Endometrial microvascular endothelial cells (primary cell): Measurements from ENCODE around the gene LHFPL6. TPM values are rescaled to one million over a fixed set of nuclear protein-coding genes. Genes with fewer than 3 reads are reported as not detected.

Experiments
- in situ Hi-C: cut with HindIII; loops from 2 replicates; pipeline ENCODE4 v1.10.0; 2017; ENCODE audit warnings: low sequenced_read_pairs, low pct_unique_long_range_greater_than_20kb; ENCODE audit errors: inconsistent ontology term
- total RNA-seq: library from RNA; depleted of rRNA; stranded (reverse); fragments of >200 nt; gene quantifications from one replicate; pipeline ENCODE4 v1.2.3, GENCODE V29; 2015; ENCODE audit errors: inconsistent ontology term

LHFPL6 gene
- total RNA-seq, 1 donor from 2014 or later = 24.9 TPM

DNA sequence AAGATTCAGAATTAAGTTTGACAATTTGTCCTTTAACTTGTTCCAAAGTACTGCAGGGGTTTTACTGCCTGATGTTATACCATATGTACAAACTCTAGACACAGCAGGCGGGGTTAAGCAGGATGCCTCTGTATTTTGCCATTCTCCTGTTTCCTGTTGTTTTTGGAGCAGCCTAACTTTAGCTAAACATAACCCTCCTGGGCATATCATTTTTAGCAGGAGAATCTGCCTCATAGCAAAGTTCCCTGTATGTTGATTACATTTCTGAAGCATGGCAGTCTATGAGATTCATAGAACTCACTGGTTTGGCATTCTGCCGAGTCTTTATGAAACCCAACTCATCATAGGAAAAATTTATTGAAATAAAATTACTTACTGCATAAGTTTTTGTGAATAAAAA lies 5.2 kb downstream of the LHFPL6 start:
- in situ Hi-C loops = no loop called here

DNA sequence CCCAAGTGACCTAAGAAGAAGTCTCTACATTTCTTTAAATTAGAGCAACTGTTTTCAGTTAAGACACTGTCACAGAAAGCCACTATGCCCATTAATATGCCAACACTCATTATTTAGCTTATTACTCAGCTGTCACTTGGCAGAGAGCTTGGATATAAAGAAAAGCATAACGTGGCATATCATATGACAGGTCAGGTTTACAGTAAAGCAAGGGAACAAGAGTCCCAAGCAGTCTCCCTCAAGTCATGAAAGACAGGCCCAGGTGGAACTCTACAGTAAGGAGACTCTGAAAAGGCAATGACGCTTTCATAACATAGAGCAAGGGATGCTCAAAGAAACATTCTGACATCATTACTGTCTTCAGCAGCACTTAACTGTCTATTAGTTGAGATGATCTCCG lies 6.3 kb downstream of the LHFPL6 start:
- in situ Hi-C loops = no loop called here

DNA sequence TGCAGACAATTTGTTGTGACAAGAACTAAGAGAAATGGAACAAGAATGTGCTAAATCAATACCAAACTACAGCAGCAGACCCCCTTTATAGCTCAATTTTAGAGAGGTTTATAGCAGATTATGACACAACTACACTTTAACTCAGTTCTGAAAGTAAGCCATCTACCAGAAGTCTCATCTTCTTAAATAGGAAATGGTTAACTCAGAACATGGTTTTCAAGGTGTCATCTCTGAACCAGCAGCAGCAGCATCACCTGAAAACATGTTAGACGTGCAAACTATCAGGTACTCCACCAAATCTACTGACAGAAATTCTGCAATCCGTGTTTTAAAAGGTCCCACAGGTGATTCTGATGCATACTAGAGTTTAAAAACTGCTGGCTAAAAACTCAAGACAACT lies 6.8 kb downstream of the LHFPL6 start:
- in situ Hi-C loops = no loop called here

DNA sequence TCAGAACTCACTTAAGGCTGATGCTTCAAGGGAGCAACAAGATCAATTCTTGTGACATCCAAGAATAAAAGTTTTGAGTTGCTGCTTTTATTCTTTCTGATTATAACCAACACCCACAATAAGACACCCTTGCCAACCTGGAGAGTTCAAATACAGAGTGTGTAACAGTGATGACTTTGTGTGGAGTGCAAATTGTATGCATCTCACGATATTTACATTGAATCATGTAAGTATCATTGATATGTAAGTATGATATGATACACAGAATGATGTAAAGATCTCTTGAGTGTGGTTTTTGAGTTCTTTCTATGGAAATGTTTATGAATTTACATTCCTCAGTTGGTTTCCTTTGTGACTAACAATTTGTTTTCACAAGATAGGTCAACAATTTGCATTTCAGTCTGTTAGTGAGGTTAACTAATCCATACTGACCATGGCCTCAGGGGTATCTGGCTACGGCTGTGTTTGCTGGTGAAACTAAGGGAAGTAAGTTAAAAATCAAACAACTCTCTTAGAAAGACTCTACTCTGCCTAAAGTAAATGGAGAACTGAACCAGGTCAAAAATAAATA lies 12.4 kb downstream of the LHFPL6 start:
- in situ Hi-C loops = no loop called here

DNA sequence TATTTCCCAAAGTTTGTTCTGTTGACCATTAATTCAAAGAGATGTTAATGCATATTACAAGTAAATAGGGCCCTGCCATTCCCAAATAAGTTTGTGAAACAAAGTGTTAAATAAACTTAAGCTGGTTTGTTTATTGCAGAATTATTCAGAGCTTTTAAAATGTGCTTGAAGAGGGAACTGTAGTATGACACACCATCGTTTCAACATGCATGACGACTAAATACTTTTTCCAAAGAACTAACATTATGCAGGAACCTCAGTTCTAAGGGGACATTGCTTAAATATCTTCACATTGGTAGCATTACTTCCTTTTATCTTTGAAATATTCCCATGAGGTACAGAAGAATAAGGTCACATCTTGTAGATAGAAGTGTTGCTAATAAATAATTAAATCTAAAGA lies 14.6 kb downstream of the LHFPL6 start:
- in situ Hi-C loops = no loop called here

DNA sequence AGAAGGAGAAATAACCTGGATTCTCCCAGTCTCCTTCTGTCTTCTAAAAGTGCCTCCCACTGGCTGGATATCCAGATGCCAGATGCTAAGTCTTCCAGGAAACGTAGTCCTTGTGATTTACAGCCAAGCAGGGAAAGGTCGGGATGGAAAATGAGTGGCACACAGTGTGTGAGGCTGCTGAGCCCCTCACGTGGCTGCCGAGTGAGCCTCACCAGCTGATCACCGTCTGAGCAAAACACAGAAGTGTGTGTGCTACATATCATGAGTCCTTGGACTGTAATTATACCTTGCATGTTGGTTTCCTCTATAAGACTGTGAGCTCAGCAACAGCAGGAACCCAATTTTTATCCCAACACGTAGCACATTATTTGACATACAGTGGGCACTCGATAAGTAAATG lies 15.1 kb downstream of the LHFPL6 start:
- in situ Hi-C loops = no loop called here

DNA sequence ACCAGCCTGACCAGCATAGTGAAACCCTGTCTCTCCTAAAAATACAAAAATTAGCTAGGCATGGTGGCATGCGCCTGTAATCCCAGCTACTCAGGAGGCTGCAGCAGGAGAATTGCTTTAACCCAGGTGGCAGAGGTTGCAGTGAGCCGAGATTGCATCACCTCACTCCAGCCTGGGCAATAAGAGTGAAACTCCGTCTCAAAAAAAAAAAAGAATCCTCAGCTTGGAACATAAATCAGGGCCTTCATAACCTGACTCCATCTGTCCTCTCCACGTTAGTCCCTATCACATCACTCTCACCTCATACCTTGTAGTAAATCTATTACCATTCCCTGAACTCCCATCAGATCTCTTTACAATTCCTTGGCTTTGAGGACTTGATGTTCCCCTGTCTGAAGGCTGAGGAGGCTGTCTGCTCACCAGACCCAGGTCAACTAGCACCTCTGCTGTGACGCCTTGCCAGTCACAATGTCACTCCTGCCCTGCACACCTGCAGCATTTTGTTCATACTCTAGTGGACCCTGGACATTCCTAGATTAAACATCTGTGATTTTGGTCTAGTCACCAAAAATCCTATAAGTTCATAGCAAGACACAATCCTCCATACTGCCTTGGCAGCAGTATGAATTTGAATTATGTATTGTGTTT lies 15.9 kb downstream of the LHFPL6 start:
- in situ Hi-C loops = no loop called here

DNA sequence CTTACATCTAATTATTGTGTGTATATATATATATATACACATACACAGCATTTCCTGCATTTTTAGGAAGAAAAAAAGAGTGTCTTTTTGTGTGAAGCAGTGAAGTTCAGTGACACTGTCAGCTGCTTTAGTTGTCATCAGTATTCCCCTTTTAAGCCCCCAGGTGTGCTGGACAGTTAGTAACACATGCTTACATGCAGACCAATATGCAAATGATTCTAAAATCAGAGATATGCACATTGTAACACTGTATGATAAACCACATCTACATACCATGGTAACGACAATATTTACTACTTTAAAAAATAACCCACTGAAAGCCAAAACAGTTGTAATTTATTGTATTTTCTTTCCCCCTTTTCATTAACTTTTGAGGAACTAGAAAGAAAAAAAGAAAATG lies 16.8 kb downstream of the LHFPL6 start:
- in situ Hi-C loops = no loop called here

DNA sequence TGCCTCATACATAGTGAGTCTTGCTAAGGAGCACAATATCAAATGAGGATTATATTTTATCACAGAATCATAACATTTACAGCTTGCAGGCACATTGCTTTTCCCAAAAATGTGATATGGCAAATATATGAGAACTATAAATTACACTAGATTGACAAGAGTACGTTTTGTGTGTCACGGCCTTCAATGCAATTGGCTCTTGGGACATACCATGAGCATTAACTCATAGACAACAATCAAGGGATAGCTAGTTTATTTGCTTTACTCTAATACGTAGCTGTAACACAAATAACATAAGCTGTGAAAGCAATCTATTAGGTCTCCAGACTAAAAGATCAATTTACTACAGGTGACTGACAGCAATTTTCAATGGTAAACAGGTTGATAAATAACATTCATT lies 17.8 kb downstream of the LHFPL6 start:
- in situ Hi-C loops = no loop called here

DNA sequence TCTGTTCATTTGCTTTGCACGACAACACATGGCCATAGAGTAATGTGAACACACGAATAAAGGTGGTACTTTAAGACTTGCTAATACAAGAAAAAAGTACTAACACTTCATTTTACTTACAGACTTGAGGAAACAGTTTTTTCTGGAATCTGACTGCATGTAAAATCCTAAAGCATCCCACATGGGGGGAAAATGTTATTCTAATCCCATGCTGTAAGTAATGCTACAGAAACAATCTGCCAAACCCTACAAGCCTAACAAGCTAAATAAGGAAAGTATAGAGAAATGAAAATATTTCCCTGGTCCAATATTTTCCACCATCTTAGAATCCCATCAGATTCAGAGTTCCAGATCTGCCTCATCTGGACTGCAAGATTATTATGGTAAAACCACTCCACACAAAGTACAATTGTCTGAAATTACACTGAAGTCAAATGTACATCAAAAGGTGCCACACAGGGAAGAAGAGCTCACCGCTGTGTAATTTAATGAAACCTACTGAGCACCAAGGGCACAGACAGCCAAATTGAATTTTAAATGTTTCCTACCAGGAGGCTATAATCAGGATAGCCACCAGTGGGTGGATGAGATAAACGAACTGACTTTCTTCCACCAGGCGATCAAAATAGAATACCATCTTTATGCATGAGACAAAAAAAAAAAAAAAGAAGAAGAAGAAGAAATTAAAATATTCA lies 22.0 kb downstream of the LHFPL6 start:
- in situ Hi-C loops = no loop called here

DNA sequence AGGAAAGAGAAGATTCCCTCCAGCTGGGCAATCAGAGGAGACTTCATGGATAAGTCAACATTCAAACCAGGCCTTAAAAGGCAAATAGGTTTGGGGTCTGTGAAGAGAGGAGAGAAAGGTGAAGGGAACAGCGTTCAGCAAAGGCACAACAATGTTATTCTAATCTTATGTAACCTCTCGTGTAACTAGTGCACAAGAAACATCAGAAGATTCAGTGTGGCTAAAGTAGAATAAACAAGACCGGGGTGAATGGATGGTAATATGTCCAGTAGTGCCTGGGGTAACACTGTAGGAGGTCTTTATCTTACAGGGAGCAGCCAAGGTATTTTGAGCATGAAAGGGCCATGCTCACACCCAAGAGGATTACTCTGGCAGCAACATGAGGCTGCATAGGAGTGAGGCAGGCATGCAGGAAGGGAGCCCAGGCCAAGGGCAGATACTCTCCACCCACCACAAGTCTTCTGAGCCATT lies 24.1 kb downstream of the LHFPL6 start:
- in situ Hi-C loops = loop anchor here (10.0 kb wide), 1 partner anchor 164 kb away; no protein-coding TSS in a partner anchor

DNA sequence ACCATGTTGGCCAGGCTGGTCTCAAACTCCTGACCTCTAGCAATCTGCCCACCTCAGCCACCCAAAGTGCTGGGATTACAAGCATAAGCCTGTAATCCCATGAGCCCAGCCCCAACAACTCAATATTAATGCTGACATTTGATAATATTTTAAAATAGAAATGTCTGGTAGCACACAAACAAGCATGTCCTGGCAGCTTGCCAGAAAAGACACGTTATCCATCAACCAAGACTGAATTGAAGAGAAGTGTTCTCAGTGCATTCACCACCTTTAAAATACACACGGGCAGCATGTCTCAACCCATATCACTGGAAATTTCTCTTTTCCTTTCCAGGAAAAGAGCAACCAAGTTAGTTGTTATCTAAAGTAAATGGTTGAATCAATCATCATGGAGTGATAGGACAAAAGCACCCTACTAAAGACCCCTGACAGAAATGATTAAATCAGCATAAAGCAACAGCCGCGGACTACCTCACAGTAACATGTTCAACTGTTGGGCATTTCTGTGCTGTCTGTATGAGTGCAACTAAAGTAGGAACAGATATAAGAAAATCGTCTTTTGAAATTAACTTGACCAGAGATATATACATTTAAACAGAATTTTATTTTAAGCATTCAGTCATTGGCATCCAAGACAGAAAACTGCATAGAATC lies 25.0 kb downstream of the LHFPL6 start:
- in situ Hi-C loops = loop anchor here (10.0 kb wide), 1 partner anchor 163 kb away; no protein-coding TSS in a partner anchor

DNA sequence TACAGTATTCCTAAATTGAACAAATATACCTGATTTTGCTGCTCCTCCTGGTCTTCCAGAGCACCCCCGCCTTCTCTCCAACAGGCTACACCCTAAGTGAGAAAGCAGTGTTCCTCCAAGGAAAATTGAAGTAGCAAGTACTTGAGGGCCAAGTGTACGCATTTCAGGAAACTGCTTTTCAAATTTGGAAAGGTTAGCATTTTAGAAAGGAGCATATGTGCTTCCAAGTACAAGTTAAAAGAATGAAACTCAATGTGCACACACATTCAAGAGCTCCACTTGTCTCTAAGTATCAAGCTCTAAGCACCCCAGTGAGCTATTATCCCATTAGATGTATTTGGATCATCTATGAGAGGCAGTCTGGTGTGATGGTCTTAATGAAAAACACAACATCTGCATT lies 25.8 kb downstream of the LHFPL6 start:
- in situ Hi-C loops = loop anchor here (10.0 kb wide), 1 partner anchor 162 kb away; no protein-coding TSS in a partner anchor

DNA sequence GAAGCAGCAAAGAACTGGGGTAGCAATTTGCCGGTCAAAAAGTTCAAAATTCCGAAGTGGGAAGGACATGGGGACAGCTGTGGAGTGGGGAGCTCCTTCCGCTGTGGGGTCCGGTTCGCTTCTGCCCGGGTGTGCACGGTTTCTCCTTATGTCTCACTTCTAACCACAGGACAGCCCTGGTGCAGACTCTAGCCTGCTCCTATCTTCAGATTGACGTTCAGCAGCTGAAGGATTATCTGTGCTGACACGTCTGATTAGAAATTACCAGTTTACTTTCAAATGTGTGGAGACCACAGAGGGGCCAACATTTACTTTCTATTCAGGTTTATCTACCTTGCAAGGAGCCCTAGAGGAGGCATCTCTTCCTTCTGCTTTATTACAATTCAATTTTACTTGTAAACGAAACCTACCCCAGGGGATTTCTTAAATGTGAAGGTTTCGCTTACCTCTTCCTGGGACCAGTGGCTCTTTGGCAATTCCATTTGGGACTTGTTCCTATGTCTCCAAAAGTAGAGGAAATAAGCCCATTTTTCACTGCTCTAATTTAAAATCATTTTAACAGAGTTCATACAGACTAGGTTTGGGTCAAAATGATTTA lies 27.3 kb downstream of the LHFPL6 start:
- in situ Hi-C loops = loop anchor here (10.0 kb wide), 1 partner anchor 161 kb away; no protein-coding TSS in a partner anchor

DNA sequence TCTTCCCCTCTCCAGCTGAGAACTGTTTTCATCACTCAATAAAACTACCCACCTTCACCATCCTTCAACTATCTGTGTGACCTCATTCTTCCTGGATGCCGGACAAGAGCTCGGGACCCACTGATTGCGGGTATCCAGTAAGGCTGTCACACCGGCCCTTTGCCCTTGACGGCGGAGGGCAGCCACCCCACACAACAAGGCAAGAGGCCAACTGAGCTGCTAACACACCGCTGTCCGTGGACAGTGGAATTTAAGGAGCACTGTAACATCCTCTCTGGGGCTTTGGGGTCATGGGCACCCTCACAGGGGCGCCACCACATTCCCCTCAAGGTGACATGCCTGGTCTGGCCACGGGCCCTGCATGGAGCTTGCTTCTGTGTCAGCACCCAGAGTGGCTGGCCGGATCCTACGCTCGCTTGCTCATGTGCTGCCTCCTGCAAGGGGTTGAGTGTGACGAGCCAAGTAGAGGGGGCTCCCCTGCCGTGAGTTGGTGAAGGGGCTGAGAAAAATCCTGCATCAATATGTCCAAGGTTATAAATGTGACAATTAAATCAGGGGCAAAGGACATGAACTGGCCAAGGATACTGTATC lies 31.4 kb downstream of the LHFPL6 start:
- in situ Hi-C loops = loop anchor here (10.0 kb wide), 1 partner anchor 157 kb away; no protein-coding TSS in a partner anchor

DNA sequence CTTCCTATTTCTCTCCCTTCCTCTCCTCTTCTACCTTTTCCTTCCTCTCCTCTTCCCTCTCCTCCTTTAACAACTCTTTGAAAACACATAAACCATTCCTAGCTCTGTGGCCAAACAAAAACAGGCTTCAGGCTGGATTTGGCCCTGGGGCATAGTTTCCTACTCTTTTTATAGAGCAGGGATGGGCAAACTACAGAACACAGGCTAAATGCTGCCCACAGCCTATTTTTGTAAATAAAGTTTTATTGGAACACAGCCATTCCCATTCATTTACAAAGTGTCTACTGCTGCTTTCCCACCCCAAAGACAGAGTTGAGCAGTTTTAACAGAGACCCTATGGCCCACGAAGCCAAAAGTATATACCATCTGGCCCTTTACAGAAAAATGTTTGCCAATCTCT lies 35.4 kb downstream of the LHFPL6 start:
- in situ Hi-C loops = no loop called here

DNA sequence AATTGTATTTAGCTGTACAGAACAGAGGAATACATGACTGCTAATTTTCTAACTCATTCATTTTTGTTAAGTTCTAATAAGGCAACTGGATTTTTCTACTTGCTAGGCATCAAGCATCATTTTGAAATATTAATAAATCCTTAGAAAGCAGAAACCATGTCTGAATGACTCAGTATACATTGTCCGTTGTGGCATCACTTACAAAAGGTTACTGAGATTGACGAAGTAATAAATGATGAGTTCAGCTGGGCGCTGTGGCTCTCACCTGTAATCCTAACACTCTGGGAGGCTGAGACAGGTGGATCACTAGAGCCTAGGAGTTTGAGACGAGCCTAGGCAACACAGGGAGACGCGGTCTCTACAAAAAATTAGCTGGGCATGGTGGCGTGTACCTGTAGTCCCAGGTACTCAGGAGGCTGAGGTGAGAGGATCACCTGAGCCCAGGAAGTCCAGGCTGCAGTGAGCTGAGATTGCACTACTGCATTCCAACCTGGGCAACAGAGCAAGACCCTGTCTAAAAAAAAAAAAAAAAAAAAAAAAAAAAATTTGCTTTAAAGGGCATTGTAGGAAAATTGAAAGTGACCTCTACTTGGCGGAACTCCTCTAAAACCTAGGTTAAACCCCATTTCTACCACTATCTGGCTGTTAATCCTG lies 36.6 kb downstream of the LHFPL6 start:
- in situ Hi-C loops = no loop called here
